ENCODE data around the gene TMEM238L.

GRCh38 chr17:10838682-10839081 lies 34.8 kb upstream of the TMEM238L start:
- TF ChIP-seq JUND (IDR thresholded peaks at IDR 0.05; ENCODE audit: low read length) (no peak), KDM4A (IDR thresholded peaks at IDR 0.05; ENCODE audit: low read depth, low read length, severe bottlenecking) (no peak), CTCF (IDR thresholded peaks at IDR 0.05; ENCODE audit: control extremely low read depth in 1 of 3, insufficient read depth in 1 of 3, low read depth in 1 of 3, low read length in 3 of 3) (no peak), EZH2 (IDR thresholded peaks at IDR 0.05; ENCODE audit: low read depth, low read length, severe bottlenecking) (no peak), SIN3A (conservative IDR thresholded peaks at IDR 0.05 in 1 of 2, IDR thresholded peaks at IDR 0.05 in 1 of 2; ENCODE audit: low read depth in 1 of 2, low read length in 2 of 2) (no peak), NANOG (IDR thresholded peaks at IDR 0.05; ENCODE audit: insufficient read depth, low read depth, low read length, poor library complexity, severe bottlenecking) (no peak), BRCA1 (IDR thresholded peaks at IDR 0.05; ENCODE audit: low read depth, low read length) (no peak), TEAD4 (IDR thresholded peaks at IDR 0.05; ENCODE audit: low read depth, low read length) (no peak), GABPA (IDR thresholded peaks at IDR 0.05; ENCODE audit: borderline replicate concordance, insufficient read depth, low read length) (no peak), POLR2A (IDR thresholded peaks at IDR 0.05; ENCODE audit: control extremely low read depth in 1 of 2, low read depth in 2 of 2, low read length in 2 of 2) (no peak), ATF2 (IDR thresholded peaks at IDR 0.05; ENCODE audit: low read length) (no peak), NRF1 (IDR thresholded peaks at IDR 0.05; ENCODE audit: low read depth, low read length) (no peak), E2F6 (IDR thresholded peaks at IDR 0.05) (no peak)
